Measurements from ENCODE around the gene MPND.

MPND gene

DNA sequence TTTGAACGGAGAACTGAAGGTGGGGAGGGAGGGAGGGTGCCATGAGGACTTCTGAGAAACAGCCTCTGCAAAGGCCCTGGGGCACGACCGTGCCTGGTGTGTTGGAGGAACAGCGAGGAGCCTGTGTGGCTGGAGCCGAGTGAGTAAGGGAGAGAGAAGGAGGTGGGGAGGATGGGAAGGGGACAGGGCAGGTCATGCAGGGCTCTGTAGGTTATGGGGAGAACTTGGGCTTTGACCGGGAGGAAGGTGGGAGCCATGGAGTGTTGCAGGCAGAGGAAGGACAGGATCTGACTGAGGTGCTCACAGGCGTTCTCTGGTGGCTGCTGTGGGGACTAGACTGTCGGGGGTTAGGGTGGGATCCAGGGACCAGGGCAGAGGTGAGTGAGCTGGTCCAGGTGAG lies 6.7 kb downstream of the MPND start:
- Histone ChIP-seq H3K9me2 (ENCODE audit: low read depth, low read length) (no peaks in the 10 kb centered on the region), H3K9ac (ENCODE audit: low read length) (no peak overlapping the region), H2AFZ (ENCODE audit: low read length) (no peak overlapping the region), H3K4me2 (ENCODE audit: low read length) (no peak overlapping the region), H3F3A (ENCODE audit: insufficient read depth, low read length) (no peaks in the 10 kb centered on the region), H3K9me3 (ENCODE audit: low read length) (no peaks in the 10 kb centered on the region), H4K20me1 (ENCODE audit: insufficient read depth, low read length) (no peaks in the 10 kb centered on the region), H3K4me1 (ENCODE audit: insufficient read depth, low read length, severe bottlenecking) (no peaks in the 10 kb centered on the region), H3K79me2 (ENCODE audit: insufficient read depth, low read length) (no peaks in the 10 kb centered on the region), H3K4me3 (ENCODE audit: low read depth, low read length, poor library complexity, severe bottlenecking) (no peak overlapping the region), H3K27ac (ENCODE audit: low read depth, low read length, poor library complexity, severe bottlenecking) (no peak overlapping the region), H3K27me3 (ENCODE audit: insufficient read depth, low read length) (no peaks in the 10 kb centered on the region), H3K36me3 (ENCODE audit: insufficient read depth, low read length) (peaks cover 15% of the 10 kb centered on the region)
- TF ChIP-seq, protein P1, sequence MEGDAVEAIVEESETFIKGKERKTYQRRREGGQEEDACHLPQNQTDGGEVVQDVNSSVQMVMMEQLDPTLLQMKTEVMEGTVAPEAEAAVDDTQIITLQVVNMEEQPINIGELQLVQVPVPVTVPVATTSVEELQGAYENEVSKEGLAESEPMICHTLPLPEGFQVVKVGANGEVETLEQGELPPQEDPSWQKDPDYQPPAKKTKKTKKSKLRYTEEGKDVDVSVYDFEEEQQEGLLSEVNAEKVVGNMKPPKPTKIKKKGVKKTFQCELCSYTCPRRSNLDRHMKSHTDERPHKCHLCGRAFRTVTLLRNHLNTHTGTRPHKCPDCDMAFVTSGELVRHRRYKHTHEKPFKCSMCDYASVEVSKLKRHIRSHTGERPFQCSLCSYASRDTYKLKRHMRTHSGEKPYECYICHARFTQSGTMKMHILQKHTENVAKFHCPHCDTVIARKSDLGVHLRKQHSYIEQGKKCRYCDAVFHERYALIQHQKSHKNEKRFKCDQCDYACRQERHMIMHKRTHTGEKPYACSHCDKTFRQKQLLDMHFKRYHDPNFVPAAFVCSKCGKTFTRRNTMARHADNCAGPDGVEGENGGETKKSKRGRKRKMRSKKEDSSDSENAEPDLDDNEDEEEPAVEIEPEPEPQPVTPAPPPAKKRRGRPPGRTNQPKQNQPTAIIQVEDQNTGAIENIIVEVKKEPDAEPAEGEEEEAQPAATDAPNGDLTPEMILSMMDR (IDR thresholded peaks at IDR 0.05; ENCODE audit: low read length) = no peak
- TF ChIP-seq EZH2 (IDR thresholded peaks at IDR 0.05; ENCODE audit: borderline replicate concordance, low read length) = no peak

DNA sequence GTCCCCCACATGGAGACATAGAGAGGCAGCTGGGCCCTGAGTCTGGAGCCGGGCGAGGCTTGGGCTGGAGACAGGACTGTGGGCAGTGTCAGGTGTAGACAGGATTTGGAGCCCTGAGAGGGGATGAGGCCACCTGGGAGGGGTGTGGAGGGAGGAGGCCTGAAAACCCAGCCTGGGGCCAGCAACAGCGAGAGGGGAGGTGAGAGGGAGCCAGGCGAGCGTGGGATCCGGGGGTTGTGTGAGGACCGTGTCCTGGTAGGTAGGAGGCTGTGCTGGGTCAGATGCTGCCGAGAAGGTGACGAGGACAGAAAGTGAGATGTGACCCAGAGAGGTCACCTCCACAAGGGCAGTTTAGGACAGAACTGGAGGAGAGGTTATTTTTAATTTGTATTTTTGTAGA lies 7.4 kb downstream of the MPND start:
- Histone ChIP-seq H3K9ac (ENCODE audit: low read length) (no peak overlapping the region), H3K27me3 (ENCODE audit: insufficient read depth, low read length) (no peaks in the 10 kb centered on the region), H3K9me2 (ENCODE audit: low read depth, low read length) (no peaks in the 10 kb centered on the region), H2AFZ (ENCODE audit: low read length) (no peak overlapping the region), H3K27ac (ENCODE audit: low read depth, low read length, poor library complexity, severe bottlenecking) (no peak overlapping the region), H3K4me2 (ENCODE audit: low read length) (no peak overlapping the region), H3K4me3 (ENCODE audit: low read depth, low read length, poor library complexity, severe bottlenecking) (no peak overlapping the region), H3F3A (ENCODE audit: insufficient read depth, low read length) (no peaks in the 10 kb centered on the region), H3K79me2 (ENCODE audit: insufficient read depth, low read length) (no peaks in the 10 kb centered on the region), H3K9me3 (ENCODE audit: low read length) (no peaks in the 10 kb centered on the region), H3K4me1 (ENCODE audit: insufficient read depth, low read length, severe bottlenecking) (no peaks in the 10 kb centered on the region), H4K20me1 (ENCODE audit: insufficient read depth, low read length) (no peaks in the 10 kb centered on the region), H3K36me3 (ENCODE audit: insufficient read depth, low read length) (peaks cover 15% of the 10 kb centered on the region)
- TF ChIP-seq EZH2 (IDR thresholded peaks at IDR 0.05; ENCODE audit: borderline replicate concordance, low read length) = no peak
- TF ChIP-seq, protein P1 (IDR thresholded peaks at IDR 0.05; ENCODE audit: low read length) = no peak

DNA sequence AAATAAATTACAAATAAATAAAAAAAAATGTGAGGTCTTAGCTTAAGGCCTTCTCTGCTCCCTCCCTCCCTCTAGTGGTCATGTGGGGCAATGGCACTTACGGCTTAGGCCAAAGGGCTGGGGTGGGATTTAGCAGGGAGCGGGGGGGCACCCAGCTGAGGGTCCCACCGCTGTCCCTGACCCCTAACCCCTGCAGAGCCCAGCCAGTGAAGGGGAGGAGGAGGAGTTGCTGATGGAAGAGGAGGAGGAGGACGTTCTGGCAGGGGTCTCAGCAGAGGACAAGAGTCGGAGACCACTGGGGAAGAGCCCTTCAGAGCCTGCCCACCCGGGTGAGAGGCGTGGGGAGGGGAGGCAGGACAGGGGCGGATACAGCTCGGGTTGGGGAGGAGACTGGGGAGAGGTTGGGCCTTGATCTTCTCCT lies 9.3 kb downstream of the MPND start:
- H3K4me1 ChIP-seq (ENCODE audit: insufficient read depth, low read length, severe bottlenecking) = no peaks in the 10 kb centered on the region
- no peaks in the 10 kb centered on the region for H3K27me3 ChIP-seq (ENCODE audit: insufficient read depth, low read length)
- H3K9ac ChIP-seq (ENCODE audit: low read length) = no peak overlapping the region
- H3K4me3 ChIP-seq (ENCODE audit: low read depth, low read length, poor library complexity, severe bottlenecking) = no peak overlapping the region
- H3K9me2 ChIP-seq (ENCODE audit: low read depth, low read length) = no peaks in the 10 kb centered on the region
- TF ChIP-seq EZH2 (IDR thresholded peaks at IDR 0.05; ENCODE audit: borderline replicate concordance, low read length) = no peak
- TF ChIP-seq, protein P1 (IDR thresholded peaks at IDR 0.05; ENCODE audit: low read length) = peak; percentile 70
- H3K79me2 ChIP-seq (ENCODE audit: insufficient read depth, low read length) = no peaks in the 10 kb centered on the region
- H3K4me2 ChIP-seq (ENCODE audit: low read length) = no peak overlapping the region
- H3K36me3 ChIP-seq (ENCODE audit: insufficient read depth, low read length) = peaks cover 3% of the 10 kb centered on the region
- no peaks in the 10 kb centered on the region for H3F3A ChIP-seq (ENCODE audit: insufficient read depth, low read length)
- H3K27ac ChIP-seq (ENCODE audit: low read depth, low read length, poor library complexity, severe bottlenecking) = no peak overlapping the region
- H3K9me3 ChIP-seq (ENCODE audit: low read length) = no peaks in the 10 kb centered on the region
- no peaks in the 10 kb centered on the region for H4K20me1 ChIP-seq (ENCODE audit: insufficient read depth, low read length)
- H2AFZ ChIP-seq (ENCODE audit: low read length) = no peak overlapping the region

Measured in OCI-LY1 (cell line).